SH-SY5Y (cell line): ENCODE measurements around the gene CALHM3.

Experiments used
- GATA2 ChIP-seq: IDR thresholded peaks from 2 replicates; pipeline ENCODE4 v1.6.1; 2011; ENCODE audit warnings: mild to moderate bottlenecking, low read depth, low read length
- GATA3 ChIP-seq: IDR thresholded peaks from 2 replicates; pipeline ENCODE4 v1.6.1; 2011; ENCODE audit warnings: low read depth, mild to moderate bottlenecking, low read length, moderate library complexity

- TF ChIP-seq GATA2 (no peak), GATA3 (no peak)
These were observed 38.6 kb downstream of the CALHM3 start for GRCh38 chr10:103440416-103440815.
